ENCODE results near the gene NCK2. TPM values are rescaled to one million over a fixed set of nuclear protein-coding genes. Genes with fewer than 3 reads are reported as not detected.

The NCK2 gene
- 33.1 and 47.8 TPM in 2 replicates for total RNA-seq

DNA sequence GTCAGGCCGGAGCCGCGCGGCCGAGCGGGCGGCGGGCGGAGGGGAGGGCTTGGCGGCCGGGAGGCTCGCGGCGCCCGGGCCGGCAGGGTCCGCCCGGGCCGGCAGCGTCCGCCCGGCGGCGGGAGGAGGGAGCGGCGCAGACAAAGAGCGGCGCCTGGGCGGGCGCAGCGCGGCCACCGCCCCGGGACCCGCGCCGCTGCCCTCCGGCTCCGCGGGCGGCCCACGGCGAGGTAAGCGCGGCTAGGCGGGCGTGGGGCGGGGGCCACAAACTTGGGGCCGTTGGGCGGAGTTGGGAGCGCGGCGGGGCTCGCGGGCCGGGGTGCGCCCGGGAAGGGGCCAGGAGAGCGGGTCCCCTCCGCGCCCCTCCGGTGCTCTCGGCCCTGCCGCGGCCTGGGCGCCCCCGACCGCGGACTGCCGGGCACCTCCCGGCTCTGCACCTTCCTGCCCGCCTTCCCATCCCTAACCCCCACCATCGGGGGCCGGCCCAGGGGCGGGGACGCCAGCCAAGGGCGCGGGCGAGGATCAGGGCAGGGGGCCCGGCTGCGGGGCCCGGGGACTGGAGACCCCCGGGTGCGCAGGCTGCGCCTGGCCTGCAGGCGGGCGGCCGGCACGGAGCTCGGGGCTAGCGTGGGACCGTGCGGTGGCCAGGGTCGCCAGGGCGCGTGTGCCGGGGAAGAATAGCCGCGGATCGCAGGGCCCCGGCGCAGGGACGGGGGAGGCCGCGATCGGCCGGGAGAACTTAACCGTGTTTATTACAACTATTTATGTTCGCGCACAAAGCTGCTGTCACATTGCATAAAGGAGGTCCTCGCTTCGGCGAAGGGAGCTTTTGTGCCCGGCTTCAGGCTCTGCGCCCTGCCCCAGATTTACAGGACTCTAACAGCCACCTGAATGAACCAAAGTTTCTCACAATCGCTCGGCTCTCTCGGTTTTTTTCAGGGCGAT lies at the start of gene NCK2:
TSS of gene NCK2 (plus strand) at position 4 of the 945 bp plus-strand sequence. CDS start 110,152 bp downstream, outside the sequence.
- peak; percentile 37 to 56 for DNase-seq (ENCODE audit: low read depth in 2 of 2)

DNA sequence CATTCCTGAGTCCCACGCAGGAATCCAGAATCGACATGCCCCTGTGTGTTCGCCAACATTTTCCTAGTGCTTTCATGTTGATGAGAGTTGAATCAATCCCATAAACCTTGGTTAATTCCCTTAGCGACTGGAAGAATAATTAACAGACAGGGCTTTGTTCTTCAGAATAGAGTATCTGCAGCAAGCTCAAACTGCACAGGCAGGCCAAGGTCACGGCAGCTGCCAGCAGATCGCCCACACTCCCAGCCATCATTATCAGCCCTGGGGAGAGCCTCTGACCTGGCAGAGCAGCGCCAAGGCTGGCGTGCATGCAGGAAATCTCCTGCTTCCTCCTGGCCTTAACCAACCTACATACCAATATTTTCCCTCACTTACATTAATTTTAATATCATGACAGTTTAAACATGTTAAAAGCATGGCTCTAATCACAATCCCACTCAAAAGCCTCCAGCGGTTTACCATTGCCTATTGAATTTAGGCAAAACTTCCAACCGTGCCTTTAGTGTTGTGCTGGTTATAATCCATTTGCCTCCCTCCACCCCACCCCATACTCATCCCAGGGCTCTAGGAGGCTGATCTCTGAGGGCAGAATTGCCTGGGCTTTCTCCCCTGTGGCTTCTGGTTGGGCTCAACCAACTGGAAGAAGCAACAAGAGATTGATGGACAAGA lies 46.8 kb upstream of the NCK2 start:
- DNase-seq (ENCODE audit: low read depth in 2 of 2): no peak

DNA sequence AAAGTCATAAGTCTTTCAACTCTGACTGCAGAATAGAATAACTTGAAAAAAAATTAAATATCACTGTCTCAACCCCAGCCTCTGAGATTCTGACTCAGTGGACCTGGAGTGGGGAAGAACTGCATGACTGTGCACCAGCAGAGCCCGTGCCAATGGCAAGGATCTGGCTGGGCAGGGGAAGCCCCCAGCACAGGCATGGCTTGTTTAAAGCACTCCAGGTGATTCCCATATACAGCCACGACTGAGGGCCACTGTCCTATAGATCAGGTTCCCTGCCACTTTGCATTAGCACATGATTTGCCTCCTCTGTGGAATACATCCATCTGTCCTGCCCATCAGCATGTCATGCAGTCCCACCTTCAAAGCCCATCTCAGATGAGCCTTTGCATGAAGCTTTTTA lies 45.9 kb upstream of the NCK2 start:
- DNase-seq (ENCODE audit: low read depth in 2 of 2): no peak

DNA sequence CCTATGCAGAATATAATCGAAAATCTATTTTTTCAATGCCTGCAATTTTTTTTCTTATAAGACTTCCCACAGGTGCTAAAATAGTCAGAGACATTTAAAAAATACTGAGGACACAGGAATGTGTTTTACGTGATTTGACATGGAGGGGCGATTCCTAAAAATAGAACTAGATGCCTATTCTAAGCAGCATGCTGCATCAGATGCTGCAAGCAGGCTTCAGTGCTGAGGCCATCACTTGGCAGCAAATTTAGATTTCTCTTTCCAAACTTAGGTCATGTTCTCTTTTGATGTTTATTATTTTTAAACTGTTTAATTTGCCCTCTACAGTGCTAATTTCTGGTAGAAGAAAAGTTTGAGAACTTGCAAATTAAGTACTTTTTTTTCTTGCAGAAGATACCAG lies 43.7 kb upstream of the NCK2 start:
- no peak for DNase-seq (ENCODE audit: low read depth in 2 of 2)

GRCh38 chr2:105708697-105709096 lies 36.0 kb upstream of the NCK2 start:
- DNase-seq (ENCODE audit: low read depth in 2 of 2): no peak

DNA sequence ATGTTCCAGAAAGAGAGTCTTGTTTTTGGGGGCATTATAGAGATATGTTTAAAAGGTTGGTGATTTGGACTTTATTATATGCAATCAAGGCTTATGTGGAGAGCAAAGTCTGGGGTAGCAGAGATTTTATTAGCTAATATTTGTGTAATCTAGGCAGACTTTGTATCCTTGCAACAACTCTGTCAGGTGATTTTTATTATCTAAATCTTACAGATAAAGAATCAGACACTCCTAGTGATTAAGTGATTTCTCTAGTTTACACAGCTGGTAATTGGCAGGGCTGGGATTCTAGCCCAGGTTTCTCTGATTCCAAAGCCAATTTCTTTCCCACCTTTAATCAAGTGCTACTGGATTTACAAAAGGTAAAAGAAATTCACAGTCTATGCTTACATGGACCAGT lies 33.3 kb upstream of the NCK2 start:
- DNase-seq (ENCODE audit: low read depth in 2 of 2): no peak

DNA sequence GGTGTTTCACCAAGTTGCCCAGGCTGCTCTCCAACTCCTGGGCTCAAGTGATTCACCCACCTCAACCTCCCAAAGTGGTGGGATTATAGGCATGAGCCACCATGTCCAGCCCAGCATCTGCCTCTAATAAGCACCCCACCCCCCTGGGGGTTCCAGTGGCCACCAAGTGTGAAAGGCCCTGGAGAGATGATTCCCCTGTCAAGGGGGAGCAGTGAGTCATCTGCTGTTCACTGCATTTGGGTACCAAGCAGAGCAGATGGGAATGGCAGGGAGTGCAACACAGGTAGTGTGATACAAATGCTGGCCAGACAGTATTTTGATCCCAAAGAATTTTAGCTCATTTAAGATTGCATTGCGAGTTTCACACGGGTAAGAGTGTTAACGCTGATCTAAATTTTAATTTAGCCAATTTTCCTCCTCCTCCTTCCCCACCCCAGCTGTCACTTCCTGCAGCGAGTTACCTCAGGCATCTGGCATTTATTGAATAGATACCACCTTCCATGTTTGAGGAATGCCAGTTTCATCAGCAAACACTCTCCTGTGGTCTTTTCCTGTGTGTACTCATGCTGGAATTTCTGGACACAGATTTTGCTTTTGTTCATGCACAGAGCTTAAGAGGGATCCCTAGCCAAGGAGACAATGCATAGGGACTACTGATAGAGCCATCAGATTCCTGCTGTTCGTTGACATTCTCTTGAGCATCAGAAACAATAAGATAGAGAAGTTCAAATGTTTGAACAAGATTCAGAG lies 32.4 kb upstream of the NCK2 start:
- DNase-seq (ENCODE audit: low read depth in 2 of 2): no peak

- DNase-seq (ENCODE audit: low read depth in 2 of 2): no peak
Observed at GRCh38 chr2:105712981-105713596, 31.6 kb upstream of the NCK2 start.

DNA sequence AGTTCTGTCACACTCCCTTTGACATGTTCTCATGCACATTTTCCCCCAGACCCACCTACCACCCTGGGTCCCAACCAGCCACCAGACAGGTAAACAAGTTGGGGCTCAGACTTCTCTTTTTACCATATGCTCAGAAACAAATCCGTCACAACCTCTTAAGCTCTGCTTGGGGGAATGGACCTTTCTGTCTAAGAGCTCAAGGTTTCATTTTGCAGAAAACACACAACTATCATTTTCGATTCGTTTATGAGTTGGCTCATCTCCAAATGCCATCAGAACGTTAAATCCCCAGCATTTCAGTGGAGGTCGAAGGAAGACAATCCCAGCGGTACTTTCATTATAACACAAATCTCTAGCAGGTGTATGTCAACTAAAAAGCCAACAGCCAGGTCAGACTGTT lies 30.6 kb upstream of the NCK2 start:
- DNase-seq (ENCODE audit: low read depth in 2 of 2): no peak

DNA sequence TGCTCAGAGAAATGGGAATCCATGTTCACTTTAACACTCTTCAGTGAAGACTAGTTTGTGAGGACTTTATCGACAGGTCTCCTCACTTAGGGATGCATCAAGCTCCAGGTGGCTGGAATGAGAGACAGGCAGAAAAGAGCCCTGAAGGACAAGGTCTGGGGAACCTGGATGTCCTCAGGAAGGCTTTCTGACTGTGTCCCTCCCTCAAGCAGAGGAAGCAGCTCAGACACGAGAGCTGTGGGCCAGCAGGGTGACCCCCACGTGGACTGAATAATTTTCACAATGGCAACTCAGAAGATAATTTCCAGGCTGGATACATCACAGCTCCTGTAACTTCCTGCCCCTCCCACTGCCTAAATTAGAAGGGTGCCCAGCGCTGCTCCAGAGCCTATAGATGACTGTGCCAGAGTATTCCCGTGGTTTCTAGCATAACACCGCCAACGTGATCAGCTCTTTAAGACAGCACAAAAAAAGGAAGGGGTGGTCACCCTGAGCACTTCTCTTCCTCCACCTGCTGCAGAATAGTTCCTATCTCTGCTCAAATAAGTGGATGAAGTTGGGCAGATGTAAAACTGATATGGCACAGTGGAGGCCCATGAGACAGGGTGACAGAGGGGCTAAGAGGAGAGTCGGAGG lies 25.7 kb upstream of the NCK2 start:
- DNase-seq (ENCODE audit: low read depth in 2 of 2): no peak

GRCh38 chr2:105721991-105722511 lies 22.7 kb upstream of the NCK2 start:
- no peak for DNase-seq (ENCODE audit: low read depth in 2 of 2)

- DNase-seq (ENCODE audit: low read depth in 2 of 2): no peak
Observed at GRCh38 chr2:105722726-105723297, 21.9 kb upstream of the NCK2 start.

DNA sequence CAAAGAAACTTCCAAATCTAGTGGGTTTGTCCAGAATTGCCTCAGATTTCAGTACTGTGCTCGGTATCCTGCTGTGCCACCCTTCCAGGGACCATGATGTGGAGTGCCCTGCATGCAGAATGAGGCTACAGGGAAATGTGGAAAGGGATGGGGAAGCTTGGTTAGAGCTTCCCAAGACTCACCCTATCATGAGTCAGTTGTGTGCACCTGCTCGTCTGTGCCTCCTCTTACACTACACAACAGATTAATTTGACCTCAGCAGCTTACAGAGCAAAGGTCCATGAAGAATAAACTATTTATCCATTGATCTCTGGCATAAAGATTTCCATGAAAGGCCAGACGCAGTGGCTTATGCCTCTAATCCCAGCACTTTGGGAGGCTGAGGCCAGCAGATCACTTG lies 21.3 kb upstream of the NCK2 start:
- no peak for DNase-seq (ENCODE audit: low read depth in 2 of 2)

DNA sequence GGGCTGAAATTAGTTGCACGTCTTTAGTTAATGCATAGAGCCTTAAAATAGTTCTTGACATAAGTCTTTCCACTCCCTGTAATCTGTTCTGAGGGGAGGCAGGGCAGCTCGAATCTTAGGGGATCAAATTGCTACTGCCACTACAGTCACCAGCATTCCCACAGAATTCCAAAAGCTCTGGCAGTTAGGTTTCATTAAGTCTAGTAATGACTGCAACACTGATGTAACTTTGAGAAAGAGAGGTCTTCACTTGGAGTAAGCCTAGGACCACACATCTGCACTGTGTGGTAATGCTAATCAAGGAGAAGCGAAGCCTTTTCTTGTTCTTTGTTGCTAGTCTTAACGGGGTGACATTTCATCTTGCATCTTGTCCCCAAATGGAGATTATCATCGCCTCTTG lies 19.3 kb upstream of the NCK2 start:
- no peak for DNase-seq (ENCODE audit: low read depth in 2 of 2)

DNA sequence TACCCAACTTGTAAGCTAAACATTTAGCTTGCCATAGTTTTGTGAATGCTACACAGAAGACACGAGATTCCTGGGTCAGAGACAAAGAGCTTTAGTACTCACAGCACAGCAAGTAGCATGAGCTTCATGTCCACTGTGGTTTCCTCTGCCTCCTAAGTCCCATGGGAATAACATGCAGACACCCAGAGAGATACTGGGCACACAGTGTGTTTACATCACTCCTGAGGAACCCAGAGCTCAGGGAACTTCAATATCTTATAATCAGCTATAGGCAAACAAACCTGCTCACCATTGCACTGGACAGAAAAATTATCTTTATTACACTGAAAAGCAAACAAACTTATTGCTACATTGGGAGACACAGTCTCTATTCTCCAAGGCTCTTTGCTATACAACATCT lies 14.5 kb upstream of the NCK2 start:
- no peak for DNase-seq (ENCODE audit: low read depth in 2 of 2)

- no peak for DNase-seq (ENCODE audit: low read depth in 2 of 2)
Observed at GRCh38 chr2:105731511-105731910, 13.2 kb upstream of the NCK2 start.

DNA sequence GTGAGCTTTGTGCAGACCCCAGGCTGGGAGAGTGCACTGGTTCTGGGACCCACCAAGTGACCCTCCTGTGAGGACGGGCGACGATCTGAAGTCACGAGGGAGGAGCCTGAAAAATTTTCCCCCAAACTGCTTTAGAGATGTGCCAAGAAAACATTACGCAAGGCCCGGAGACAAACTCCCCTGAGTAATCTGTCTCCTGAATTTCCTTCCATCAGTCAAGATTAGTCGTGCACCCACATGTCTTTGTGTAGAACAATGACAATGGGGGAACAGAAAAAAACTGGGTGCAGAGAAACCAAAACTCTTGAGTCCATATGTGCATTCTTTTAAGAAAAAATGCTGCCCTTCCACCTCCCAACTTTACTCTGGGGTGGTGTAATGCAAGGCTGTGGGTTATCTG lies 12.6 kb upstream of the NCK2 start:
- DNase-seq (ENCODE audit: low read depth in 2 of 2): no peak

DNA sequence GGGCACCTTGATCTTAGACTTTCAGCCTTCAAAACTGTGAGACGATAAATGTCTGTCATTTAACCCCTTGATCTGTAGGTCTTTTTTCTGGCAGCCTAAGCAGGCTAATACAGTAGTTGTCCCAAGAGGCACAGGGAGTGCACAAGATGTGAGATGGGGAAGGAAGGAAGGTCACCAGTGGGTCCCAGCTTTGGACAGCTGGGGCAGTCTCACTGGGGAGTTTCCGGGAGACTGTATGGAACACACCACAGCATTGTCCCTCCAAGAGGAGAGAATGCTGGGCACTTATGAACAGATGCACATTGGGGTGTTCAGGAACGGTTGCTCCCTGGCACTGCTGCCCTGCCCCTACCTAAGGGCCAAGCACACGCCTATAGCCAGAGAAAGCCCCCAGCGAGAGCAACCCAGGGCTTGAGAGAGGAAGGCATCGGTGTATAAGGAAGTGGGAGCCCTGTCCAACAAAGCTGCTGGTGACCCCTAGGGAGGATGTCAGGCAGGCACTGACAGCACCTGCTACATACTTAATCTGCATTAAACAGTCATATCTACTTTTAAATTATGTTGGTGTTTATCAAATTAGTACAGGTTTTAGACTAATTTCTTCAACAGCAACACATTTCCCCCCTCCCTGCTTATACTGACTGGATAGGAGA lies 11.6 kb upstream of the NCK2 start:
- no peak for DNase-seq (ENCODE audit: low read depth in 2 of 2)

DNA sequence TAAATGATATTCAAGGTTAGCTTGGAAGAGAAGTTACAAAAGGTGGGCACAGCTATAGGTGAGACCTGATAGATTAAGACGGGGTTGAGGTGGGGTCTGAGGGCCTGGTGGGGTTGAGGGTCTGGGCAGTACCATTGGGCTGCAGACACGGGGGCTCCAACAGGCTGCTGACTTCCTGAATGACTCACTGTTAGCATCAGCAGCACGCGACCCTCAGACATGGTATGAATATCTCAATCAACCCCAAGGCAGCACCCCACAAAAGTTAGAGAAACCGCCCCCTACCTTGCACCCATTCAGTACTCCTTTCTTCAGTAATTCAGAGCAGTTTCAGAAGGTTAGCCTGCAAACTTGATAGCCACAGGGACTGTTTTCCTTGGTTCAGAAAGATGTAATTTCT lies 10.8 kb upstream of the NCK2 start:
- no peak for DNase-seq (ENCODE audit: low read depth in 2 of 2)
